Fibroblast of lung (primary cell): ENCODE data around the gene INPP1. TPM values are rescaled to one million over a fixed set of nuclear protein-coding genes. Genes with fewer than 3 reads are reported as not detected.
"Not testable (repeated sequence)": the region's sequence is repeated elsewhere in the genome, so short reads cannot be mapped to it uniquely, and the experiment has no call there.

Source experiments
- DNase-seq, 2 donors: peaks; one replicate each; pipeline versions ENCODE4 v3.0.0 to v3.0.0-alpha.2; 2010; ENCODE audit warnings: low read depth in 2 of 2
- H2AFZ ChIP-seq: 2 replicates; pipeline ENCODE4 v1.5.1; 2012; ENCODE audit warnings: low read length, control low read depth, inconsistent platforms
- H3K27ac ChIP-seq: 2 replicates; pipeline ENCODE4 v1.5.1; 2011; ENCODE audit warnings: low read length, control low read depth; ENCODE audit not compliant: insufficient read depth
- H3K27me3 ChIP-seq: 2 replicates; pipeline ENCODE4 v1.5.1; 2011; ENCODE audit warnings: mild to moderate bottlenecking, low read length; ENCODE audit not compliant: control insufficient read depth, insufficient read depth
- H3K36me3 ChIP-seq: 2 replicates; pipeline ENCODE4 v1.5.1; 2011; ENCODE audit warnings: low read length; ENCODE audit not compliant: control insufficient read depth, insufficient read depth
- H3K4me1 ChIP-seq: 2 replicates; pipeline ENCODE4 v1.5.1; 2011; ENCODE audit warnings: low read length; ENCODE audit not compliant: control insufficient read depth, insufficient read depth; ENCODE audit errors: extremely low read depth
- H3K4me2 ChIP-seq: 2 replicates; pipeline ENCODE4 v1.5.1; 2011; ENCODE audit warnings: low read length, control low read depth; ENCODE audit not compliant: insufficient read depth; ENCODE audit errors: extremely low read depth
- H3K4me3 ChIP-seq, 4 experiments: fragments of 200-600 bp in 1 of 4; sonication (generic) in 1 of 4; replicated peaks in 1 of 4; 2 replicates each; pipeline ENCODE4 v1.5.1; 2011 to 2016; ENCODE audit warnings: low read length in 4 of 4, low read depth in 3 of 4, mild to moderate bottlenecking in 3 of 4, control low read depth in 2 of 4, inconsistent platforms in 1 of 4, mixed read lengths in 1 of 4; ENCODE audit not compliant: insufficient read depth in 1 of 4; ENCODE audit errors: control extremely low read depth in 1 of 4
- H3K79me2 ChIP-seq: 2 replicates; pipeline ENCODE4 v1.5.1; 2012; ENCODE audit warnings: mild to moderate bottlenecking, low read length, inconsistent platforms; ENCODE audit not compliant: control insufficient read depth, insufficient read depth
- H3K9ac ChIP-seq: 2 replicates; pipeline ENCODE4 v1.5.1; 2011; ENCODE audit warnings: mild to moderate bottlenecking, low read length, control low read depth; ENCODE audit not compliant: insufficient read depth
- H3K9me3 ChIP-seq: 2 replicates; pipeline ENCODE4 v1.5.1; 2012; ENCODE audit warnings: low read depth, low read length; ENCODE audit not compliant: control insufficient read depth, insufficient read depth
- H4K20me1 ChIP-seq: 2 replicates; pipeline ENCODE4 v1.5.1; 2011; ENCODE audit warnings: low read length; ENCODE audit not compliant: control insufficient read depth, insufficient read depth; ENCODE audit errors: extremely low read depth
- EZH2 ChIP-seq: IDR thresholded peaks from 2 replicates; pipeline ENCODE4 v1.5.1; 2012; ENCODE audit warnings: low read length, control low read depth, mild to moderate bottlenecking; ENCODE audit errors: missing control alignments
- polyA plus RNA-seq, 2 donors: library from polyadenylated mRNA; depleted of rRNA in 1 of 2; stranded (reverse) in 1 of 2; unstranded in 1 of 2; fragments of >200 nt; gene quantifications; 2 replicates each; pipeline ENCODE4 v1.2.1, GENCODE V29; 2011 to 2012; ENCODE audit warnings: missing spikeins in 1 of 2
- total RNA-seq: library from RNA; depleted of rRNA; stranded (reverse); fragments of >200 nt; gene quantifications from 2 replicates; pipeline ENCODE4 v1.2.1, GENCODE V29; 2014
- TF ChIP-seq, protein P1 (sequence below), 2 donors: IDR thresholded peaks in 1 of 2; conservative IDR thresholded peaks in 1 of 2; 1 replicate in 1 of 2; 2 replicates in 1 of 2; pipeline ENCODE4 v1.5.1; 2011 to 2012; ENCODE audit warnings: low read length in 2 of 2, control low read depth in 1 of 2, inconsistent platforms in 1 of 2, low read depth in 1 of 2, mild to moderate bottlenecking in 1 of 2

The INPP1 gene
- total and polyA plus RNA-seq, 2 donors (not counting 1 experiment from before 2014, with no cell fraction given): 14.0 to 16.4 TPM

DNA sequence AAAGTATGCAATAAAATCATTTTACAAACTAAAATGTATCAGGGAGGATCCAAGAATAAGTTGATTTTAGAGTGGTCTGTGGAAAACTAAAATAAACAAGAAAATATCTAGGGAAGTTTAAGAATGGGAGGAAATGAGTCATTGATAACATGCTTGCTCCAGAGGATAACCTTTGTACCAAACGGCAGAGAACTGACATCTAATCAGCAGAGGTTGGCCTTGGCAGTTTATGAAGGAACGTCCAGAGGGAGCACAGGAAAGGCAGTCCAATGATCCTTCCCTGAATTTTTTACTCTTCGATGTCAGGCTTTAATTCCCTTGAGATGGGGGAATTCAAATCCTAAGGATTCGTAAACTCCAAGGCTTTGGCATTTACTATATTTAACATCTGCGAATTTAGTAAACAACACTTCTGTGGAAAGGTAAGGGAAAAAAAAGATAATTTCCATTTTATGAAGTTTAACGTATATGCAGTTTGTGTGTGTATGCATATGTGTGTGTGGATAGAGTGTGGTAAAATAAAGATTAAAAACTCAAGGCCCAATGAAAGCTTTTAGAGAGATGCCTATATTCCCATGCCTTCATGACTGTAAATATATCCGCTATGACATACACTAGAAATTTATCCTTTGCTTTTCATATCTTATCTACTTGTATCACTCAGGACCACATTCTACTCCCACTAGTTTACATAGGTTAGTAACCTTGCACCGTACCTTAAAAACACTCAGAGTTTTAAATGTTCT, 8.7 kb upstream of the INPP1 start:
- H3K79me2 ChIP-seq: no peaks in the 10 kb centered on the region
- H3K27me3 ChIP-seq: no peaks in the 10 kb centered on the region
- H3K9ac ChIP-seq: no peak overlapping the region
- H3K36me3 ChIP-seq: no peaks in the 10 kb centered on the region
- H3K27ac ChIP-seq: no peak overlapping the region
- no peak for DNase-seq
- no peaks in the 10 kb centered on the region for H4K20me1 ChIP-seq
- no peak overlapping the region for H3K4me2 ChIP-seq
- TF ChIP-seq EZH2: no peak
- TF ChIP-seq, protein P1, sequence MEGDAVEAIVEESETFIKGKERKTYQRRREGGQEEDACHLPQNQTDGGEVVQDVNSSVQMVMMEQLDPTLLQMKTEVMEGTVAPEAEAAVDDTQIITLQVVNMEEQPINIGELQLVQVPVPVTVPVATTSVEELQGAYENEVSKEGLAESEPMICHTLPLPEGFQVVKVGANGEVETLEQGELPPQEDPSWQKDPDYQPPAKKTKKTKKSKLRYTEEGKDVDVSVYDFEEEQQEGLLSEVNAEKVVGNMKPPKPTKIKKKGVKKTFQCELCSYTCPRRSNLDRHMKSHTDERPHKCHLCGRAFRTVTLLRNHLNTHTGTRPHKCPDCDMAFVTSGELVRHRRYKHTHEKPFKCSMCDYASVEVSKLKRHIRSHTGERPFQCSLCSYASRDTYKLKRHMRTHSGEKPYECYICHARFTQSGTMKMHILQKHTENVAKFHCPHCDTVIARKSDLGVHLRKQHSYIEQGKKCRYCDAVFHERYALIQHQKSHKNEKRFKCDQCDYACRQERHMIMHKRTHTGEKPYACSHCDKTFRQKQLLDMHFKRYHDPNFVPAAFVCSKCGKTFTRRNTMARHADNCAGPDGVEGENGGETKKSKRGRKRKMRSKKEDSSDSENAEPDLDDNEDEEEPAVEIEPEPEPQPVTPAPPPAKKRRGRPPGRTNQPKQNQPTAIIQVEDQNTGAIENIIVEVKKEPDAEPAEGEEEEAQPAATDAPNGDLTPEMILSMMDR (conservative IDR thresholded peaks at IDR 0.05 in 1 of 2, IDR thresholded peaks at IDR 0.05 in 1 of 2; ENCODE audit: low read depth in 1 of 2, low read length in 2 of 2): no peak
- H3K4me1 ChIP-seq: no peaks in the 10 kb centered on the region
- no peaks in the 10 kb centered on the region for H3K9me3 ChIP-seq
- no peak overlapping the region for H3K4me3 ChIP-seq
- H2AFZ ChIP-seq: no peak overlapping the region

DNA sequence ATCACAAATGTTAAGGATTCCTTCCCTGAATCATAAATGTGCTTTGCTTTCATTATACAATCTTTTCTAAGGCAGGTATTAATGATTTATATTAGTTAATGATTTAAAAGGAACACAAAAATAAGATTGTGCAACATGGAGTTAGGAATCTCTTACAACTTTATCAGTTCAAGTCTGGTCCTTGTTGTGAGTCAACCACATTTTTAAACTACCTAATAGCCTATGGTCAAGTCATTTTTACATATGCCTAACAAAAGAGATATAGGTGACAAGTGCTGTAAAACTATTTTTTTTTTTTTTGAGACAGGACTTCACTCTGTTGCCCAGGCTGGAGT, 8.2 kb upstream of the INPP1 start:
- H3K4me3 ChIP-seq: no peak overlapping the region
- H3K4me2 ChIP-seq: no peak overlapping the region
- H4K20me1 ChIP-seq: no peaks in the 10 kb centered on the region
- H3K36me3 ChIP-seq: no peaks in the 10 kb centered on the region
- TF ChIP-seq, protein P1 (conservative IDR thresholded peaks at IDR 0.05 in 1 of 2, IDR thresholded peaks at IDR 0.05 in 1 of 2; ENCODE audit: low read depth in 1 of 2, low read length in 2 of 2): no peak
- no peak for TF ChIP-seq EZH2
- no peak overlapping the region for H3K9ac ChIP-seq
- H3K4me1 ChIP-seq: no peaks in the 10 kb centered on the region
- no peak overlapping the region for H2AFZ ChIP-seq
- H3K9me3 ChIP-seq: no peaks in the 10 kb centered on the region
- DNase-seq: no peak
- no peaks in the 10 kb centered on the region for H3K79me2 ChIP-seq
- H3K27ac ChIP-seq: no peak overlapping the region
- H3K27me3 ChIP-seq: no peaks in the 10 kb centered on the region

DNA sequence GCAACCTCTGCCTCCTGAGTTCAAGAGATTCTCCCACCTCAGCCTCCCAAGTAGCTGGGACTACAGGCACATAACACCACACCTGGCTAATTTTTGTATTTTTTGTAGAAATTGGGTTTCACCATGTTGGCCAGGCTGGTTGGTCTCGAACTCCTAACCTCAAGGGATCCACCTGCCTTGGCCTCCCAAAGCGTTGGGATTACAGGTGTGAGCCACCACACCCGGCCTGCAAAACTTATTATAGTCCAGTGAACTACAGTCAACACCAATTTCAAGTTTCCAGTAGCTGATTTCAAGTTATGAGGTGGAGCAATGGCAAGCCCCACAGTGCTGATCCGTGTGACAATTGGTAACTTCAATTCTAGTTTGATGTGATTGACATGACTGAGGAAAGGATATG, 7.8 kb upstream of the INPP1 start:
- not testable (repeated sequence) for H4K20me1 ChIP-seq, H3K4me1 ChIP-seq, H3K27ac ChIP-seq, DNase-seq, H3K27me3 ChIP-seq, H3K9ac ChIP-seq, H3K4me2 ChIP-seq, H3K9me3 ChIP-seq, H3K79me2 ChIP-seq, H3K4me3 ChIP-seq, H3K36me3 ChIP-seq, H2AFZ ChIP-seq
